Measurements from ENCODE around the gene MAGEF1. TPM values are rescaled to one million over a fixed set of nuclear protein-coding genes. Genes with fewer than 3 reads are reported as not detected.
A peak's percentile ranks its signal among the peaks of the same experiment; 100 is the strongest.

The MAGEF1 gene
- total RNA-seq, 3 donors from 2014 or later (not counting 1 experiment from before 2014, with no cell fraction given): 8.1 to 12.6 (median 11.4) TPM

GRCh38 chr3:184693011-184693975, 18.6 kb downstream of the MAGEF1 start:
- Mint-ChIP-seq H3K4me1 (no peaks in the 10 kb centered on the region), H3K36me3 (no peaks in the 10 kb centered on the region), H3K9me3 (no peaks in the 10 kb centered on the region), H3K27me3 (ENCODE audit: low read depth in 2 of 2) (peaks cover 0 to 10% of the 10 kb centered on the region in 2 donors), H3K27ac (no peak overlapping the region), H3K4me3 (no peak overlapping the region)
- H3K36me3 ChIP-seq (ENCODE audit: control insufficient read depth, insufficient read depth, low read length): no peaks in the 10 kb centered on the region
- no peak overlapping the region for H3K4me3 ChIP-seq (ENCODE audit: low read length)
- H3K4me1 ChIP-seq (ENCODE audit: control insufficient read depth, insufficient read depth, low read length): peaks cover 32% of the 10 kb centered on the region
- intact Hi-C loops (cut with micrococcal nuclease): no loop called here
- 84% methylated on average over 16 of the region's 16 CpGs for WGBS (ENCODE audit: insufficient coverage)
- no peaks in the 10 kb centered on the region for H3K9me3 ChIP-seq (ENCODE audit: control insufficient read depth, insufficient read depth, low read length)
- H3K27ac ChIP-seq (ENCODE audit: low read length): no peak overlapping the region
- no peak for ATAC-seq
- DNase-seq: no peak
- TF ChIP-seq CTCF (IDR thresholded peaks at IDR 0.05): no peak
- H3K27me3 ChIP-seq (ENCODE audit: control insufficient read depth, insufficient read depth, low read length): no peaks in the 10 kb centered on the region

GRCh38 chr3:184691397-184692231, 20.2 kb downstream of the MAGEF1 start:
- Histone ChIP-seq H3K27me3 (ENCODE audit: control insufficient read depth, insufficient read depth, low read length) (no peaks in the 10 kb centered on the region), H3K36me3 (ENCODE audit: control insufficient read depth, insufficient read depth, low read length) (no peaks in the 10 kb centered on the region), H3K4me1 (ENCODE audit: control insufficient read depth, insufficient read depth, low read length) (peaks cover 41% of the 10 kb centered on the region), H3K9me3 (ENCODE audit: control insufficient read depth, insufficient read depth, low read length) (no peaks in the 10 kb centered on the region), H3K4me3 (ENCODE audit: low read length) (no peak overlapping the region), H3K27ac (ENCODE audit: low read length) (no peak overlapping the region)
- Mint-ChIP-seq H3K27me3 (ENCODE audit: low read depth in 2 of 2) (peaks cover 0 to 7% of the 10 kb centered on the region in 2 donors), H3K36me3 (no peaks in the 10 kb centered on the region), H3K9me3 (no peaks in the 10 kb centered on the region), H3K4me3 (no peak overlapping the region), H3K27ac (peak overlapping the region in 1 of 2 donors; percentile 24), H3K4me1 (peaks cover 4 to 9% of the 10 kb centered on the region in 2 donors)
- WGBS (ENCODE audit: insufficient coverage): 53% methylated on average over 20 of the region's 23 CpGs
- no peak for TF ChIP-seq CTCF (IDR thresholded peaks at IDR 0.05)
- ATAC-seq: no peak
- intact Hi-C loops (cut with micrococcal nuclease): no loop called here
- DNase-seq: no peak

GRCh38 chr3:184690192-184690883, 21.5 kb downstream of the MAGEF1 start:
- H3K9me3 Mint-ChIP-seq: no peaks in the 10 kb centered on the region
- ATAC-seq: no peak
- intact Hi-C loops (cut with micrococcal nuclease): no loop called here
- DNase-seq: no peak
- H3K27ac ChIP-seq (ENCODE audit: low read length): no peak overlapping the region
- no peaks in the 10 kb centered on the region for H3K36me3 Mint-ChIP-seq
- peaks cover 0 to 9% of the 10 kb centered on the region in 2 donors for H3K27me3 Mint-ChIP-seq (ENCODE audit: low read depth in 2 of 2)
- peaks cover 4 to 9% of the 10 kb centered on the region in 2 donors for H3K4me1 Mint-ChIP-seq
- H3K9me3 ChIP-seq (ENCODE audit: control insufficient read depth, insufficient read depth, low read length): no peaks in the 10 kb centered on the region
- H3K4me1 ChIP-seq (ENCODE audit: control insufficient read depth, insufficient read depth, low read length): peaks cover 41% of the 10 kb centered on the region
- 75% methylated on average over 15 of the region's 16 CpGs for WGBS (ENCODE audit: insufficient coverage)
- no peak overlapping the region for H3K27ac Mint-ChIP-seq
- H3K36me3 ChIP-seq (ENCODE audit: control insufficient read depth, insufficient read depth, low read length): no peaks in the 10 kb centered on the region
- no peaks in the 10 kb centered on the region for H3K27me3 ChIP-seq (ENCODE audit: control insufficient read depth, insufficient read depth, low read length)
- TF ChIP-seq CTCF (IDR thresholded peaks at IDR 0.05): no peak
- no peak overlapping the region for H3K4me3 ChIP-seq (ENCODE audit: low read length)
- no peak overlapping the region for H3K4me3 Mint-ChIP-seq
